Ishikawa (cell line): ENCODE results near the gene MAP2.

Source experiments
- EGR1 ChIP-seq: IDR thresholded peaks from 2 replicates; pipeline ENCODE4 v1.6.1; 2012
- EP300 ChIP-seq: IDR thresholded peaks from 2 replicates; pipeline ENCODE4 v1.6.1; 2012; ENCODE audit warnings: borderline replicate concordance
- MAX ChIP-seq: IDR thresholded peaks from 2 replicates; pipeline ENCODE4 v1.6.1; 2012
- TAF1 ChIP-seq: IDR thresholded peaks from 2 replicates; pipeline ENCODE4 v1.6.1; 2012; ENCODE audit warnings: low read depth, mild to moderate bottlenecking
- TCF12 ChIP-seq: IDR thresholded peaks from 2 replicates; pipeline ENCODE4 v1.6.1; 2012; ENCODE audit warnings: low read depth

- no peak for TF ChIP-seq TCF12
- no peak for TF ChIP-seq EP300
- no peak for TF ChIP-seq EGR1
- no peak for TF ChIP-seq MAX
- no peak for TF ChIP-seq TAF1
Measured at GRCh38 chr2:209633911-209634310, 210.1 kb downstream of the MAP2 start.
